Mesenchymal stem cell (in vitro differentiated cells and primary cell): ENCODE measurements around the gene TTC9.

ENCODE experiments used
- DNase-seq: peaks from one replicate; pipeline ENCODE4 v3.0.0-alpha.2; 2013
- H2AFZ ChIP-seq: one replicate; pipeline ENCODE4 v1.6.1; 2013; ENCODE audit warnings: low read depth, mild to moderate bottlenecking, control low read depth, inconsistent platforms, low read length, moderate library complexity
- H2AK5ac ChIP-seq: 2 replicates; pipeline ENCODE4 v1.6.1; 2013; ENCODE audit warnings: low read length, moderate library complexity, mild to moderate bottlenecking, inconsistent platforms; ENCODE audit not compliant: severe bottlenecking
- H2BK120ac ChIP-seq: one replicate; pipeline ENCODE4 v1.6.1; 2013; ENCODE audit warnings: low read depth, mild to moderate bottlenecking, inconsistent platforms, low read length, moderate library complexity
- H2BK12ac ChIP-seq, 2 experiments: one replicate each; pipeline ENCODE4 v1.6.1; 2013; ENCODE audit warnings: inconsistent platforms in 2 of 2, low read length in 2 of 2, mild to moderate bottlenecking in 2 of 2, moderate library complexity in 2 of 2, control low read depth in 1 of 2
- H2BK15ac ChIP-seq: one replicate; pipeline ENCODE4 v1.6.1; 2013; ENCODE audit warnings: mild to moderate bottlenecking, low read depth, inconsistent platforms; ENCODE audit not compliant: poor library complexity, severe bottlenecking
- H2BK5ac ChIP-seq: 2 replicates; pipeline ENCODE4 v1.6.1; 2013; ENCODE audit warnings: low read depth, mild to moderate bottlenecking, low read length, control low read depth, inconsistent platforms; ENCODE audit not compliant: poor library complexity, severe bottlenecking
- H3K14ac ChIP-seq, 2 experiments: one replicate each; pipeline ENCODE4 v1.6.1; 2013; ENCODE audit warnings: inconsistent platforms in 2 of 2, low read length in 2 of 2, control low read depth in 1 of 2, mild to moderate bottlenecking in 1 of 2, moderate library complexity in 1 of 2
- H3K18ac ChIP-seq, 2 experiments: one replicate each; pipeline ENCODE4 v1.6.1; 2013; ENCODE audit warnings: inconsistent platforms in 2 of 2, low read length in 2 of 2, control low read depth in 1 of 2, low read depth in 1 of 2, mild to moderate bottlenecking in 1 of 2
- H3K23ac ChIP-seq, 2 experiments: one replicate each; pipeline ENCODE4 v1.6.1; 2013; ENCODE audit warnings: inconsistent platforms in 2 of 2, low read length in 2 of 2, mild to moderate bottlenecking in 2 of 2, moderate library complexity in 2 of 2, control low read depth in 1 of 2
- H3K27ac ChIP-seq: 2 replicates; pipeline ENCODE4 v1.5.1; 2013; ENCODE audit warnings: mild to moderate bottlenecking, moderate library complexity, low read length, control low read depth, inconsistent platforms; ENCODE audit not compliant: poor library complexity, severe bottlenecking
- H3K27me3 ChIP-seq, 2 experiments: 2 replicates each; pipeline versions ENCODE4 v1.6.1 to v1.7.0; 2013; ENCODE audit warnings: low read length in 2 of 2, mild to moderate bottlenecking in 2 of 2, moderate library complexity in 2 of 2, control low read depth in 1 of 2, inconsistent platforms in 1 of 2; ENCODE audit not compliant: control insufficient read depth in 1 of 2, insufficient read depth in 1 of 2
- H3K36me3 ChIP-seq, 2 experiments: 2 replicates each; pipeline versions ENCODE4 v1.6.1 to v1.7.0; 2013; ENCODE audit warnings: low read length in 2 of 2, control low read depth in 1 of 2, inconsistent platforms in 1 of 2, low read depth in 1 of 2, mild to moderate bottlenecking in 1 of 2; ENCODE audit not compliant: insufficient read depth in 2 of 2, control insufficient read depth in 1 of 2
- H3K4ac ChIP-seq, 2 experiments: one replicate each; pipeline ENCODE4 v1.6.1; 2013; ENCODE audit warnings: inconsistent platforms in 2 of 2, low read length in 2 of 2, mild to moderate bottlenecking in 2 of 2, moderate library complexity in 2 of 2, control low read depth in 1 of 2, low read depth in 1 of 2
- H3K4me1 ChIP-seq: 2 replicates; pipeline ENCODE4 v1.6.1; 2013; ENCODE audit warnings: low read depth, low read length, control low read depth; ENCODE audit not compliant: control insufficient read depth, insufficient read depth
- H3K4me2 ChIP-seq: 2 replicates; pipeline ENCODE4 v1.6.1; 2013; ENCODE audit warnings: low read length, mild to moderate bottlenecking, inconsistent platforms; ENCODE audit not compliant: poor library complexity, severe bottlenecking
- H3K4me3 ChIP-seq, 2 experiments: 2 replicates each; pipeline versions ENCODE4 v1.5.1 to v1.7.0; 2013; ENCODE audit warnings: low read length in 2 of 2, mild to moderate bottlenecking in 2 of 2, control low read depth in 1 of 2, low read depth in 1 of 2; ENCODE audit not compliant: insufficient read depth in 1 of 2
- H3K79me1 ChIP-seq: replicated peaks from 2 replicates; pipeline ENCODE4 v1.6.1; 2013; ENCODE audit warnings: mild to moderate bottlenecking, control low read depth, low read length, inconsistent platforms; ENCODE audit not compliant: poor library complexity, severe bottlenecking
- H3K9ac ChIP-seq: 2 replicates; pipeline ENCODE4 v1.7.0; 2013; ENCODE audit warnings: mild to moderate bottlenecking, low read length, moderate library complexity
- H3K9me3 ChIP-seq: 2 replicates; pipeline ENCODE4 v1.7.0; 2013; ENCODE audit warnings: mild to moderate bottlenecking, low read length; ENCODE audit not compliant: control insufficient read depth
- H4K8ac ChIP-seq: one replicate; pipeline ENCODE4 v1.6.1; 2013; ENCODE audit warnings: inconsistent platforms, mild to moderate bottlenecking, low read length, moderate library complexity
- H4K91ac ChIP-seq: one replicate; pipeline ENCODE4 v1.6.1; 2013; ENCODE audit warnings: mild to moderate bottlenecking, low read length, inconsistent platforms
- WGBS: methylation state at CpG from one replicate; pipeline ENCODE4 v1.1.7; 2013; ENCODE audit warnings: mixed read lengths; 5-methylcytosine and 5-hydroxymethylcytosine counted together

Gene TTC9

GRCh38 chr14:70611216-70611615 is 30.5 kb upstream of the TTC9 start:
- Histone ChIP-seq H3K23ac (no peak overlapping the region), H4K8ac (no peak overlapping the region), H2AFZ (no peak overlapping the region), H3K36me3 (no peaks in the 10 kb centered on the region), H3K4ac (no peak overlapping the region), H2BK5ac (no peak overlapping the region), H2BK15ac (no peak overlapping the region), H3K27me3 (peaks cover 13 to 31% of the 10 kb centered on the region in 2 experiments), H3K27ac (no peak overlapping the region), H3K9me3 (no peaks in the 10 kb centered on the region), H3K79me1 (no peaks in the 10 kb centered on the region), H2BK120ac (no peak overlapping the region), H3K4me3 (no peak overlapping the region), H2BK12ac (no peak overlapping the region), H3K4me1 (peaks cover 2% of the 10 kb centered on the region), H4K91ac (no peak overlapping the region), H3K18ac (no peak overlapping the region), H3K9ac (no peak overlapping the region), H2AK5ac (no peak overlapping the region), H3K14ac (no peak overlapping the region), H3K4me2 (no peak overlapping the region)
- 50% methylated on average over 1 of the region's 3 CpGs for WGBS
- DNase-seq, result no peak

- H3K4ac ChIP-seq, result no peak overlapping the region
- H3K14ac ChIP-seq, result no peak overlapping the region
- no peak overlapping the region for H2BK15ac ChIP-seq
- no peak overlapping the region for H3K9ac ChIP-seq
- H2AFZ ChIP-seq, result no peak overlapping the region
- no peaks in the 10 kb centered on the region for H3K79me1 ChIP-seq
- H3K4me2 ChIP-seq, result no peak overlapping the region
- H3K4me3 ChIP-seq, result no peak overlapping the region
- H2BK12ac ChIP-seq, result no peak overlapping the region
- WGBS, result 90% methylated on average over 2 of the region's 3 CpGs
- no peak overlapping the region for H2BK120ac ChIP-seq
- H3K9me3 ChIP-seq, result no peaks in the 10 kb centered on the region
- DNase-seq, result no peak
- H4K8ac ChIP-seq, result no peak overlapping the region
- H3K27me3 ChIP-seq, result peaks cover 3 to 10% of the 10 kb centered on the region in 2 experiments
- peaks cover 2% of the 10 kb centered on the region for H3K4me1 ChIP-seq
- no peak overlapping the region for H3K23ac ChIP-seq
- no peaks in the 10 kb centered on the region for H3K36me3 ChIP-seq
- H4K91ac ChIP-seq, result no peak overlapping the region
- H3K27ac ChIP-seq, result no peak overlapping the region
- H3K18ac ChIP-seq, result no peak overlapping the region
- H2BK5ac ChIP-seq, result no peak overlapping the region
- no peak overlapping the region for H2AK5ac ChIP-seq
Observed at GRCh38 chr14:70616646-70617045, 25.1 kb upstream of the TTC9 start.

- no peak overlapping the region for H3K18ac ChIP-seq
- no peak overlapping the region for H3K23ac ChIP-seq
- H3K4ac ChIP-seq, result no peak overlapping the region
- no peak overlapping the region for H3K4me2 ChIP-seq
- H2BK120ac ChIP-seq, result no peak overlapping the region
- H2BK5ac ChIP-seq, result no peak overlapping the region
- H3K36me3 ChIP-seq, result no peaks in the 10 kb centered on the region
- DNase-seq, result no peak
- H3K9me3 ChIP-seq, result no peaks in the 10 kb centered on the region
- no peak overlapping the region for H3K9ac ChIP-seq
- no peak overlapping the region for H3K14ac ChIP-seq
- no peak overlapping the region for H4K91ac ChIP-seq
- no peak overlapping the region for H2AK5ac ChIP-seq
- H4K8ac ChIP-seq, result no peak overlapping the region
- no peaks in the 10 kb centered on the region for H3K79me1 ChIP-seq
- no peak overlapping the region for H2BK15ac ChIP-seq
- H3K4me1 ChIP-seq, result no peaks in the 10 kb centered on the region
- no peak overlapping the region for H3K4me3 ChIP-seq
- no peak overlapping the region for H2AFZ ChIP-seq
- 50% methylated on average over 1 of the region's 2 CpGs for WGBS
- H3K27ac ChIP-seq, result no peak overlapping the region
- H3K27me3 ChIP-seq, result peaks cover 3 to 10% of the 10 kb centered on the region in 2 experiments
- no peak overlapping the region for H2BK12ac ChIP-seq
Observed at GRCh38 chr14:70618314-70618713, 23.4 kb upstream of the TTC9 start.

DNA sequence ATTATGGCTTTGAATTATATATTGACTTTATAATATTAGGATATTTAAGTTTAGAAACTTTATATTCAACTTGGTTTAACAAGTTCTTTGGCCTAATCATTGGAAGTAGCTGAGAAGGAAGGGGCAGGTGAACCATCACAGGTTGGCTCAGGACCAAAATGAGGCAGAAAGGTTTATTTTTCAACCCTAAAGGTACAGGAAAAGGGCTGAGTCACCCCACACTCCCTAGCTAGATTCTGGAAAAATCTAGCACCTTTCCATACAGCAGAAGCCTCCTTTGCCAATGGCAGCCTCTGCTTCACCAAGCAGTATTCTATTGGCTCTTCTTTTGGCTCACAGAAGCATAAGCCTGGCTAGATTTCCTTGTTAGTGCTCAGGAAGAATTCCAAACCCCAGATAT is 22.0 kb upstream of the TTC9 start:
- no peak overlapping the region for H3K14ac ChIP-seq
- no peak overlapping the region for H4K8ac ChIP-seq
- no peak overlapping the region for H3K4me2 ChIP-seq
- peaks cover 0 to 10% of the 10 kb centered on the region in 2 experiments for H3K27me3 ChIP-seq
- H3K36me3 ChIP-seq, result no peaks in the 10 kb centered on the region
- no peak overlapping the region for H2BK12ac ChIP-seq
- H3K9me3 ChIP-seq, result no peaks in the 10 kb centered on the region
- H2BK120ac ChIP-seq, result no peak overlapping the region
- H3K23ac ChIP-seq, result no peak overlapping the region
- H2BK15ac ChIP-seq, result no peak overlapping the region
- H3K27ac ChIP-seq, result no peak overlapping the region
- H3K18ac ChIP-seq, result no peak overlapping the region
- no peak overlapping the region for H2BK5ac ChIP-seq
- H4K91ac ChIP-seq, result no peak overlapping the region
- no peaks in the 10 kb centered on the region for H3K79me1 ChIP-seq
- no peak for DNase-seq
- H3K4me1 ChIP-seq, result no peaks in the 10 kb centered on the region
- no peak overlapping the region for H3K9ac ChIP-seq
- H2AFZ ChIP-seq, result no peak overlapping the region
- H3K4me3 ChIP-seq, result no peak overlapping the region
- no peak overlapping the region for H3K4ac ChIP-seq
- H2AK5ac ChIP-seq, result no peak overlapping the region
